H9 (cell line): ENCODE data around the gene DMTF1. TPM values are rescaled to one million over a fixed set of nuclear protein-coding genes. Genes with fewer than 3 reads are reported as not detected.

ENCODE experiments used
- DNase-seq: peaks from one replicate; pipeline ENCODE4 v3.0.0-alpha.2; 2017
- H2AFZ ChIP-seq: one replicate; pipeline ENCODE4 v1.6.1; 2013; ENCODE audit warnings: mild to moderate bottlenecking, low read length, control low read depth, moderate library complexity
- H2AK5ac ChIP-seq: 2 replicates; pipeline ENCODE4 v1.6.1; 2013; ENCODE audit warnings: low read length, control low read depth, mixed read lengths; ENCODE audit not compliant: insufficient read length
- H2BK120ac ChIP-seq: one replicate; pipeline ENCODE4 v1.6.1; 2013; ENCODE audit warnings: low read depth, mild to moderate bottlenecking, low read length, control low read depth, inconsistent platforms; ENCODE audit not compliant: poor library complexity, severe bottlenecking
- H2BK12ac ChIP-seq: 2 replicates; pipeline ENCODE4 v1.6.1; 2013; ENCODE audit warnings: low read length, control low read depth, mixed read lengths, low read depth; ENCODE audit not compliant: insufficient read length
- H2BK15ac ChIP-seq: 2 replicates; pipeline ENCODE4 v1.6.1; 2013; ENCODE audit warnings: low read depth, low read length, control low read depth
- H2BK20ac ChIP-seq: one replicate; pipeline ENCODE4 v1.6.1; 2013; ENCODE audit warnings: low read depth, mild to moderate bottlenecking, low read length, control low read depth, inconsistent platforms; ENCODE audit not compliant: poor library complexity, severe bottlenecking
- H2BK5ac ChIP-seq: 2 replicates; pipeline ENCODE4 v1.6.1; 2013; ENCODE audit warnings: low read length, control low read depth, mixed read lengths; ENCODE audit not compliant: insufficient read length
- H3K14ac ChIP-seq: 2 replicates; pipeline ENCODE4 v1.6.1; 2013; ENCODE audit warnings: low read length, control low read depth; ENCODE audit not compliant: insufficient read depth
- H3K18ac ChIP-seq: 2 replicates; pipeline ENCODE4 v1.6.1; 2013; ENCODE audit warnings: low read depth, mild to moderate bottlenecking, mixed read lengths, low read length, control low read depth; ENCODE audit not compliant: insufficient read length
- H3K23ac ChIP-seq: 2 replicates; pipeline ENCODE4 v1.6.1; 2013; ENCODE audit warnings: low read length, control low read depth, mixed read lengths, low read depth; ENCODE audit not compliant: insufficient read length
- H3K23me2 ChIP-seq: 2 replicates; pipeline ENCODE4 v1.6.1; 2013; ENCODE audit warnings: low read depth, mild to moderate bottlenecking, mixed read lengths, low read length, control low read depth; ENCODE audit not compliant: insufficient read length, poor library complexity, severe bottlenecking
- H3K27ac ChIP-seq: 2 replicates; pipeline ENCODE4 v1.5.1; 2013; ENCODE audit warnings: low read length, control low read depth, mixed read lengths, low read depth; ENCODE audit not compliant: insufficient read length
- H3K27me3 ChIP-seq: 2 replicates; pipeline ENCODE4 v1.6.1; 2013; ENCODE audit warnings: low read length, control low read depth, inconsistent platforms; ENCODE audit not compliant: insufficient read depth
- H3K4ac ChIP-seq: 2 replicates; pipeline ENCODE4 v1.6.1; 2013; ENCODE audit warnings: low read depth, mild to moderate bottlenecking, control low read depth, inconsistent platforms, low read length, moderate library complexity
- H3K4me1 ChIP-seq: 2 replicates; pipeline ENCODE4 v1.6.1; 2013; ENCODE audit warnings: low read length, control low read depth, inconsistent platforms; ENCODE audit not compliant: insufficient read depth
- H3K4me2 ChIP-seq: 2 replicates; pipeline ENCODE4 v1.6.1; 2013; ENCODE audit warnings: low read length, control low read depth, mixed read lengths; ENCODE audit not compliant: insufficient read length, insufficient read depth
- H3K56ac ChIP-seq: 2 replicates; pipeline ENCODE4 v1.6.1; 2013; ENCODE audit warnings: low read depth, mild to moderate bottlenecking, mixed read lengths, low read length, control low read depth; ENCODE audit not compliant: insufficient read length
- H3K79me1 ChIP-seq: 2 replicates; pipeline ENCODE4 v1.6.1; 2013; ENCODE audit warnings: low read depth, mild to moderate bottlenecking, moderate library complexity, low read length, control low read depth, inconsistent platforms; ENCODE audit not compliant: insufficient read depth, poor library complexity, severe bottlenecking
- H3K79me2 ChIP-seq: 2 replicates; pipeline ENCODE4 v1.6.1; 2013; ENCODE audit warnings: low read length, control low read depth, inconsistent platforms; ENCODE audit not compliant: insufficient read depth
- H3K9ac ChIP-seq: 2 replicates; pipeline ENCODE4 v1.6.1; 2013; ENCODE audit warnings: low read length, control low read depth, mixed read lengths; ENCODE audit not compliant: insufficient read length; ENCODE audit errors: extremely low read depth
- H3K9me3 ChIP-seq: one replicate; pipeline ENCODE4 v1.6.1; 2013; ENCODE audit warnings: low read depth, low read length, inconsistent platforms; ENCODE audit not compliant: control insufficient read depth
- H3T11ph ChIP-seq: one replicate; pipeline ENCODE4 v1.6.1; 2013; ENCODE audit warnings: mild to moderate bottlenecking, low read length, control low read depth, inconsistent platforms
- H4K20me1 ChIP-seq: one replicate; pipeline ENCODE4 v1.6.1; 2013; ENCODE audit not compliant: control insufficient read depth, insufficient read length, insufficient read depth
- H4K5ac ChIP-seq: 2 replicates; pipeline ENCODE4 v1.6.1; 2013; ENCODE audit warnings: low read depth, mild to moderate bottlenecking, mixed read lengths, low read length, control low read depth; ENCODE audit not compliant: insufficient read length
- H4K8ac ChIP-seq: replicated peaks from 2 replicates; pipeline ENCODE4 v1.6.1; 2013; ENCODE audit warnings: low read length, control low read depth, mixed read lengths, low read depth; ENCODE audit not compliant: insufficient read length
- H4K91ac ChIP-seq: 2 replicates; pipeline ENCODE4 v1.6.1; 2013; ENCODE audit warnings: low read depth, mild to moderate bottlenecking, moderate library complexity, mixed read lengths, low read length, control low read depth; ENCODE audit not compliant: insufficient read length
- H3K27ac Mint-ChIP-seq, 3 experiments: 2 replicates in 2 of 3; 3 replicates in 1 of 3; pipeline ENCODE4 v1.8.0; 2020 to 2021; ENCODE audit warnings: mixed read lengths in 3 of 3, mild to moderate bottlenecking in 1 of 3, moderate library complexity in 1 of 3
- H3K27me3 Mint-ChIP-seq: 2 replicates; pipeline ENCODE4 v1.8.0; 2021; ENCODE audit warnings: low read depth, mild to moderate bottlenecking, moderate library complexity, mixed read lengths
- H3K36me3 Mint-ChIP-seq, 3 experiments: 2 replicates in 2 of 3; 3 replicates in 1 of 3; pipeline ENCODE4 v1.8.0; 2020 to 2021; ENCODE audit warnings: low read depth in 3 of 3, mixed read lengths in 3 of 3; ENCODE audit not compliant: insufficient read depth in 1 of 3
- H3K4me1 Mint-ChIP-seq, 2 experiments: 2 replicates each; pipeline ENCODE4 v1.8.0; 2020; ENCODE audit warnings: mixed read lengths in 2 of 2
- H3K4me3 Mint-ChIP-seq, 2 experiments: 2 replicates in 1 of 2; 3 replicates in 1 of 2; pipeline ENCODE4 v1.8.0; 2020 to 2021; ENCODE audit warnings: mild to moderate bottlenecking in 2 of 2, mixed read lengths in 2 of 2, moderate library complexity in 1 of 2
- H3K9me3 Mint-ChIP-seq, 2 experiments: 2 replicates in 1 of 2; 3 replicates in 1 of 2; pipeline ENCODE4 v1.8.0; 2020; ENCODE audit warnings: mild to moderate bottlenecking in 2 of 2, mixed read lengths in 2 of 2, moderate library complexity in 1 of 2
- WGBS: extraction: QIAGEN DNeasy Blood & Tissue Kit; methylation state at CpG from one replicate; pipeline ENCODE4 v1.1.7; 2013; ENCODE audit warnings: missing lambda C conversion rate, low lambda C conversion rate, mixed read lengths; ENCODE audit not compliant: insufficient read length; ENCODE audit errors: extremely low coverage; 5-methylcytosine and 5-hydroxymethylcytosine counted together
- total RNA-seq: library from RNA; stranded (reverse); gene quantifications from 2 replicates; pipeline ENCODE4 v1.2.1, GENCODE V29; 2021
- TF ChIP-seq, protein P1 (sequence below): fragments of 200-600 bp; sonication (generic); conservative IDR thresholded peaks from 3 replicates; pipeline ENCODE4 v1.8.0; 2021; ENCODE audit warnings: antibody characterized with exemption, mild to moderate bottlenecking

DMTF1 gene
- total RNA-seq, 1 experiment from 2014 or later: 111 TPM

DNA sequence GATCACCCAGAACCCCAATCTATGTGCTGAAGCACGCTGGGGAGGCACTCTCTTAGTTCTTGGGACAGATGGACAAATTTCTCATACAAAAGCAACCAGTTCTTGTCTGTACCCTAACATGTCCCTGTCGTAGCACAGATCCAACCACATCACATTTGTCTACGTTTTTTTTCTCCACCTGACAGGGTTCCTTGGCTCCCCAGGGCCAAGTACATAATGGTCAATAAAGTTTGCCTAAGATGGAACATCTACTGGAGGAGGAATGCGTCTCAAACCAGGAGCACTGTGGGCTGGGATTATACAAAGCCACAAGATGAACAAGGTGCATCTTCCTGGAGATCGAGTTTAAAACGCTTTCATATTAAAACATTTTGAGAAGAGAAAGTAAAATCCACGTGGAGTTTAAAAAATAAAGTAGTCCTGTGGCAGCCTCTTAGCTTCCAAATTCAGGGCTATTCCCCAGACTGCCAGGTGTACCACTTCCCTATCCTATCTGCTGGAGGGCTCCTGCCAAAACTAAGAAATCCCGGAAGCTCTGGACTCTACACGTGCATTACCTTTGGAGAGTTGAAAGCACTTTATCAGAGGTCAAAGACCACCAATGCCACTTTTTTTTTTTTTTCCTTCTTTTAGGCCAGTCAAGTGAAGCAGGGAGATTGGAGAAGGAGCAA, 65.9 kb downstream of the DMTF1 start:
- Histone ChIP-seq H3K4ac (no peak overlapping the region), H3K23ac (no peak overlapping the region), H2BK5ac (no peak overlapping the region), H3K4me1 (0 out of 2 replicates have a peak, but pooled peaks cover 2% of the 10 kb centered on the region), H4K91ac (no peak overlapping the region), H3K18ac (no peak overlapping the region), H3K79me1 (peaks cover 2% of the 10 kb centered on the region), H2AFZ (no peak overlapping the region), H2BK12ac (no peak overlapping the region), H2BK20ac (no peak overlapping the region), H3K4me2 (peak overlapping the region; percentile 96), H3K23me2 (peaks cover 17% of the 10 kb centered on the region), H3K9me3 (no peaks in the 10 kb centered on the region), H3K27me3 (peaks cover 7% of the 10 kb centered on the region; the same call in 1 of the 2 replicates), H4K5ac (no peak overlapping the region), H3K79me2 (peaks cover 5% of the 10 kb centered on the region; the same call in 1 of the 2 replicates), H4K8ac (no peak overlapping the region), H3K56ac (no peak overlapping the region), H3K14ac (no peak overlapping the region), H3T11ph (no peak overlapping the region), H3K27ac (no peak overlapping the region), H2BK120ac (no peak overlapping the region), H3K9ac (no peak overlapping the region), H4K20me1 (no peaks in the 10 kb centered on the region), H2BK15ac (no peak overlapping the region), H2AK5ac (no peak overlapping the region)
- peaks cover 0 to 18% (median 15%) of the 10 kb centered on the region in 3 experiments; a peak in 5 of 7 replicates for H3K36me3 Mint-ChIP-seq
- H3K4me3 Mint-ChIP-seq: peak overlapping the region; percentile 91 to 97
- H3K27me3 Mint-ChIP-seq: no peaks in the 10 kb centered on the region
- H3K4me1 Mint-ChIP-seq: peaks cover 24 to 31% of the 10 kb centered on the region in 2 experiments
- TF ChIP-seq, protein P1, sequence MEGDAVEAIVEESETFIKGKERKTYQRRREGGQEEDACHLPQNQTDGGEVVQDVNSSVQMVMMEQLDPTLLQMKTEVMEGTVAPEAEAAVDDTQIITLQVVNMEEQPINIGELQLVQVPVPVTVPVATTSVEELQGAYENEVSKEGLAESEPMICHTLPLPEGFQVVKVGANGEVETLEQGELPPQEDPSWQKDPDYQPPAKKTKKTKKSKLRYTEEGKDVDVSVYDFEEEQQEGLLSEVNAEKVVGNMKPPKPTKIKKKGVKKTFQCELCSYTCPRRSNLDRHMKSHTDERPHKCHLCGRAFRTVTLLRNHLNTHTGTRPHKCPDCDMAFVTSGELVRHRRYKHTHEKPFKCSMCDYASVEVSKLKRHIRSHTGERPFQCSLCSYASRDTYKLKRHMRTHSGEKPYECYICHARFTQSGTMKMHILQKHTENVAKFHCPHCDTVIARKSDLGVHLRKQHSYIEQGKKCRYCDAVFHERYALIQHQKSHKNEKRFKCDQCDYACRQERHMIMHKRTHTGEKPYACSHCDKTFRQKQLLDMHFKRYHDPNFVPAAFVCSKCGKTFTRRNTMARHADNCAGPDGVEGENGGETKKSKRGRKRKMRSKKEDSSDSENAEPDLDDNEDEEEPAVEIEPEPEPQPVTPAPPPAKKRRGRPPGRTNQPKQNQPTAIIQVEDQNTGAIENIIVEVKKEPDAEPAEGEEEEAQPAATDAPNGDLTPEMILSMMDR: no peak
- H3K27ac Mint-ChIP-seq: no peak overlapping the region; a peak in 2 of 7 replicates
- DNase-seq: no peak
- H3K9me3 Mint-ChIP-seq: no peaks in the 10 kb centered on the region
- WGBS: no CpG with 5 or more reads among the region's 9 CpGs
